ENCODE data around the gene PTPN6. TPM values are rescaled to one million over a fixed set of nuclear protein-coding genes. Genes with fewer than 3 reads are reported as not detected.

PTPN6 gene
- total and polyA plus RNA-seq, 2 donors from 2014 or later: 38.0 to 70.8 TPM

- DNase-seq: no peak
- H3K9ac ChIP-seq (ENCODE audit: low read length in 3 of 3): no peak overlapping the region
- peaks cover 11 to 69% (median 62%) of the 10 kb centered on the region in 3 donors for H3K36me3 ChIP-seq (ENCODE audit: control insufficient read depth in 2 of 3, insufficient read depth in 3 of 3, low read length in 3 of 3)
- TF ChIP-seq CTCF (IDR thresholded peaks at IDR 0.05; ENCODE audit: borderline replicate concordance, extremely low read depth, insufficient read depth): no peak
- H3K27me3 ChIP-seq (ENCODE audit: control insufficient read depth, insufficient read depth, low read length): no peaks in the 10 kb centered on the region
- H3K27ac ChIP-seq (ENCODE audit: low read depth in 2 of 2, low read length in 2 of 2): no peak overlapping the region
- no peaks in the 10 kb centered on the region for H3K9me3 ChIP-seq (ENCODE audit: control insufficient read depth in 2 of 3, insufficient read depth in 1 of 3, low read length in 3 of 3)
- FAIRE-seq: no peak
- H3K4me1 ChIP-seq (ENCODE audit: control insufficient read depth in 2 of 3, insufficient read depth in 2 of 3, low read depth in 1 of 3, low read length in 3 of 3): no peaks in the 10 kb centered on the region
- intact Hi-C loops (cut with DNase I): no loop called here
- H3K4me3 ChIP-seq (ENCODE audit: low read length in 3 of 3): no peak overlapping the region
Measured at GRCh38 chr12:6978611-6979011, 27.5 kb downstream of the PTPN6 start.

- Histone ChIP-seq H3K27me3 (ENCODE audit: control insufficient read depth, insufficient read depth, low read length) (no peaks in the 10 kb centered on the region), H3K36me3 (ENCODE audit: control insufficient read depth in 2 of 3, insufficient read depth in 3 of 3, low read length in 3 of 3) (peaks cover 11 to 66% (median 60%) of the 10 kb centered on the region in 3 donors), H3K9me3 (ENCODE audit: control insufficient read depth in 2 of 3, insufficient read depth in 1 of 3, low read length in 3 of 3) (no peaks in the 10 kb centered on the region), H3K9ac (ENCODE audit: low read length in 3 of 3) (no peak overlapping the region), H3K4me1 (ENCODE audit: control insufficient read depth in 2 of 3, insufficient read depth in 2 of 3, low read depth in 1 of 3, low read length in 3 of 3) (no peaks in the 10 kb centered on the region), H3K4me3 (ENCODE audit: low read length in 3 of 3) (no peak overlapping the region), H3K27ac (ENCODE audit: low read depth in 2 of 2, low read length in 2 of 2) (no peak overlapping the region)
- FAIRE-seq: no peak
- no peak for DNase-seq
- intact Hi-C loops (cut with DNase I): no loop called here
- TF ChIP-seq CTCF (IDR thresholded peaks at IDR 0.05; ENCODE audit: borderline replicate concordance, extremely low read depth, insufficient read depth): no peak
Measured at GRCh38 chr12:6979021-6979420, 27.9 kb downstream of the PTPN6 start.

GRCh38 chr12:6979453-6979852, 28.3 kb downstream of the PTPN6 start:
- H3K9ac ChIP-seq (ENCODE audit: low read length in 3 of 3): no peak overlapping the region
- no peaks in the 10 kb centered on the region for H3K9me3 ChIP-seq (ENCODE audit: control insufficient read depth in 2 of 3, insufficient read depth in 1 of 3, low read length in 3 of 3)
- FAIRE-seq (no peak), DNase-seq (no peak)
- H3K27me3 ChIP-seq (ENCODE audit: control insufficient read depth, insufficient read depth, low read length): no peaks in the 10 kb centered on the region
- intact Hi-C loops (cut with DNase I): no loop called here
- TF ChIP-seq CTCF (IDR thresholded peaks at IDR 0.05; ENCODE audit: borderline replicate concordance, extremely low read depth, insufficient read depth): no peak
- no peaks in the 10 kb centered on the region for H3K4me1 ChIP-seq (ENCODE audit: control insufficient read depth in 2 of 3, insufficient read depth in 2 of 3, low read depth in 1 of 3, low read length in 3 of 3)
- no peak overlapping the region for H3K27ac ChIP-seq (ENCODE audit: low read depth in 2 of 2, low read length in 2 of 2)
- H3K4me3 ChIP-seq (ENCODE audit: low read length in 3 of 3): no peak overlapping the region
- peaks cover 11 to 62% (median 55%) of the 10 kb centered on the region in 3 donors for H3K36me3 ChIP-seq (ENCODE audit: control insufficient read depth in 2 of 3, insufficient read depth in 3 of 3, low read length in 3 of 3)

GRCh38 chr12:6980075-6980474, 28.9 kb downstream of the PTPN6 start:
- Histone ChIP-seq H3K36me3 (ENCODE audit: control insufficient read depth in 2 of 3, insufficient read depth in 3 of 3, low read length in 3 of 3) (peaks cover 9 to 55% (median 49%) of the 10 kb centered on the region in 3 donors), H3K27ac (ENCODE audit: low read depth in 2 of 2, low read length in 2 of 2) (no peak overlapping the region), H3K9me3 (ENCODE audit: control insufficient read depth in 2 of 3, insufficient read depth in 1 of 3, low read length in 3 of 3) (no peaks in the 10 kb centered on the region), H3K4me1 (ENCODE audit: control insufficient read depth in 2 of 3, insufficient read depth in 2 of 3, low read depth in 1 of 3, low read length in 3 of 3) (no peaks in the 10 kb centered on the region), H3K9ac (ENCODE audit: low read length in 3 of 3) (no peak overlapping the region), H3K27me3 (ENCODE audit: control insufficient read depth, insufficient read depth, low read length) (no peaks in the 10 kb centered on the region), H3K4me3 (ENCODE audit: low read length in 3 of 3) (no peak overlapping the region)
- intact Hi-C loops (cut with DNase I): no loop called here
- no peak for DNase-seq
- no peak for TF ChIP-seq CTCF (IDR thresholded peaks at IDR 0.05; ENCODE audit: borderline replicate concordance, extremely low read depth, insufficient read depth)
- FAIRE-seq: no peak

All from kidney (tissue), 14 donors.